Muscle of leg (tissue), 11 donors: ENCODE results near the gene FCRL6. TPM values are rescaled to one million over a fixed set of nuclear protein-coding genes. Genes with fewer than 3 reads are reported as not detected.

Source experiments
- DNase-seq: peaks from one replicate; pipeline ENCODE4 v3.0.0; 2013
- H3K27ac ChIP-seq: one replicate; pipeline ENCODE4 v1.5.1; 2013; ENCODE audit warnings: mild to moderate bottlenecking, low read length, control low read depth
- H3K27me3 ChIP-seq: one replicate; pipeline ENCODE4 v1.6.1; 2013; ENCODE audit warnings: low read length; ENCODE audit not compliant: control insufficient read depth, insufficient read depth
- H3K36me3 ChIP-seq: one replicate; pipeline ENCODE4 v1.6.1; 2013; ENCODE audit warnings: low read length; ENCODE audit not compliant: control insufficient read depth, insufficient read depth
- H3K4me1 ChIP-seq: one replicate; pipeline ENCODE4 v1.6.1; 2013; ENCODE audit warnings: low read length; ENCODE audit not compliant: control insufficient read depth, insufficient read depth
- H3K4me3 ChIP-seq: one replicate; pipeline ENCODE4 v1.5.1; 2013; ENCODE audit warnings: low read length, control low read depth
- H3K9me3 ChIP-seq: replicated peaks from 2 replicates; pipeline ENCODE4 v1.6.1; 2013; ENCODE audit warnings: low read depth, low read length; ENCODE audit not compliant: control insufficient read depth
- WGBS: methylation state at CpG from one replicate; pipeline ENCODE4 v1.1.5; 2013; ENCODE audit warnings: missing lambda C conversion rate; ENCODE audit not compliant: insufficient coverage; 5-methylcytosine and 5-hydroxymethylcytosine counted together
- polyA plus RNA-seq, 8 donors: library from polyadenylated mRNA; unstranded; fragments of 120-200 nt; gene quantifications; one replicate each; pipeline versions ENCODE4 v1.2.1 to v1.2.3, GENCODE V29; 2013; ENCODE audit warnings: inconsistent platforms in 1 of 8, low replicate concordance in 1 of 8; ENCODE audit not compliant: insufficient read length in 8 of 8, insufficient read depth in 1 of 8
- total RNA-seq: library from RNA; stranded (reverse); fragments of 120-200 nt; gene quantifications from one replicate; pipeline ENCODE4 v1.2.4, GENCODE V29; 2013

FCRL6 gene
- total and polyA plus RNA-seq, 9 donors = 0.08 to 0.17 (median 0.11) TPM; not detected in 5

DNA sequence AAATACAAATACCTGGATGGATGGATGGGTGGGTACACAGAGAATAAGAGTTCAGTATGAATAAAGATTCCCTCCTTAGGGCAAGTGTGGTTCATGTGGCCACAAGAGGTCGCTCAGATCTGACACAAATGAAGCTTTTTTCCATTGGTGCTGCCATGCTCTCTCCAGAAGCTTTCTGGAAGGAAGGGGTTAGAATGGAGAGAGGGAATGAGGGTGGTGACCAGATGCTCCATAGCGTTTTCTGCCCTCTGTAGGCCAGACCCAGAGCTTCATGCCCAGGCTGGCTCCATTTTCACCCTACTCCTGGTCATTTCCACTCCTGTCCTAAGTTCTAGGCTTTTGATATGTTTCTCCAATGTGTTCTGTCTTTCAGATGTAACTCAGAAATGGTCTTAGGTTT lies 3.3 kb upstream of the FCRL6 start:
- no peaks in the 10 kb centered on the region for H3K9me3 ChIP-seq
- peaks cover 19% of the 10 kb centered on the region for H3K27me3 ChIP-seq
- no peaks in the 10 kb centered on the region for H3K36me3 ChIP-seq
- H3K27ac ChIP-seq = no peak overlapping the region
- H3K4me3 ChIP-seq = no peak overlapping the region
- peaks cover 3% of the 10 kb centered on the region for H3K4me1 ChIP-seq
- DNase-seq = peak; percentile 81
- 0% methylated on average over 1 of the region's 2 CpGs for WGBS

DNA sequence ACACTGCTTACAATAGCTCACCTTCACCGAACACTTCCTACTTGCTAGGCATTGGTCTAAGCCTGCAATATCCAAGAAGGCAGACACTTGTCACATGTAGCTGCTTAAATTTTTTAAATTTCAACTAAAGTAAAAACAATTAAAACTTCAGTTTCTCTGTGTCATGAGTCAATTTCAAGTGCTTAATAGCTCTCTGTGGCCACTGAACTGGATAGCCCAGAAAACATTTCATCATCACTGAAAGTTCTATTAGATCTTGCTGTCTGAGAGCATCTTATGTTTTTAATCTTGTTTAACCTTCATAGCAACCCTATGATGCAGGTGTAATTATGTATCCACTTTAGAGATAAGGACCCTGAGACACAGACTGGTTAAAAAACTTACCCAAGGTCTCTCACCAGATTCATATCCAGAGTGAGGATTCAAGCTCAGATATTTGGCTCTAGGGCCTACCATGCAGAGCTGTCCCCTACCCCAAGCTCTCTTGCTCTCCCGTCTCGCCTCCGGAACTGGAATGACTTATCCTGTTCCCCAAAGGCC lies 2.6 kb upstream of the FCRL6 start:
- H3K4me1 ChIP-seq = peaks cover 3% of the 10 kb centered on the region
- no peaks in the 10 kb centered on the region for H3K36me3 ChIP-seq
- no peaks in the 10 kb centered on the region for H3K9me3 ChIP-seq
- H3K4me3 ChIP-seq = no peak overlapping the region
- WGBS = 80% methylated on average over 3 of the region's 4 CpGs
- H3K27ac ChIP-seq = no peak overlapping the region
- H3K27me3 ChIP-seq = peaks cover 18% of the 10 kb centered on the region
- no peak for DNase-seq

DNA sequence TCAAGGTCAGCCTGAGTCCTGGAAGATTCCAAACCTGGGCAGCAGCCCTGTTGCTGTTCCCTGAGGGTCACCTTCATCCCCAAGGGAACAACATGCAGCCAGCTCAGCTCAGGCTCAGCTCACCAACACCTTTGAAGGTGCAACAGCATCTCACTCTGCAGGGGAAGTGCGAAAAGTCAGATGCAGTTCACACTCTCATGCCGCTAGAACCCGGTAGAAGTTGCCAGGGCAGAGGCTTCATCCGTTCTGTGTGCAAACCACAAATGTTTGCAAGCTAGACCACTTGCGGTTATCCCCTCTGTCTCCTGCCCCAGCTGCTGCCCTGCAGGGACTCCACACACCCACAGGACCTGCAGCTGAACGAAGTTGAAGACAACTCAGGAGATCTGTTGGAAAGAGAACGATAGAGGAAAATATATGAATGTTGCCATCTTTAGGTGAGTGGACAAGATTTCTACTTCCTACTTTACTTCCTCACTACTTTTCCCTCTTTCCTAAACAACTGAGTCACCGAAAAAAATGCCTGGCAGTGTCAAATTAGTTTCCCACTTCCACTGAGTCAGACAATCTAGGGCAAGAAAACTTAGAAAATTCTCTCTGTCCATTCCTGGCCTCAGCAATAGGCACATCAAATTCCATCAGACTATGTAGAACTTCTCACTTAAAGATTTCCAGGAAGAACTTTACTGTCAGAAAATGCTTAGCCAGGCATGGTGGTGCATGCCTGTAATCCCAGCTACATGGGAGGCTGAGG lies 1.8 kb upstream of the FCRL6 start:
- no peak for DNase-seq
- 86% methylated on average over 2 of the region's 8 CpGs for WGBS

DNA sequence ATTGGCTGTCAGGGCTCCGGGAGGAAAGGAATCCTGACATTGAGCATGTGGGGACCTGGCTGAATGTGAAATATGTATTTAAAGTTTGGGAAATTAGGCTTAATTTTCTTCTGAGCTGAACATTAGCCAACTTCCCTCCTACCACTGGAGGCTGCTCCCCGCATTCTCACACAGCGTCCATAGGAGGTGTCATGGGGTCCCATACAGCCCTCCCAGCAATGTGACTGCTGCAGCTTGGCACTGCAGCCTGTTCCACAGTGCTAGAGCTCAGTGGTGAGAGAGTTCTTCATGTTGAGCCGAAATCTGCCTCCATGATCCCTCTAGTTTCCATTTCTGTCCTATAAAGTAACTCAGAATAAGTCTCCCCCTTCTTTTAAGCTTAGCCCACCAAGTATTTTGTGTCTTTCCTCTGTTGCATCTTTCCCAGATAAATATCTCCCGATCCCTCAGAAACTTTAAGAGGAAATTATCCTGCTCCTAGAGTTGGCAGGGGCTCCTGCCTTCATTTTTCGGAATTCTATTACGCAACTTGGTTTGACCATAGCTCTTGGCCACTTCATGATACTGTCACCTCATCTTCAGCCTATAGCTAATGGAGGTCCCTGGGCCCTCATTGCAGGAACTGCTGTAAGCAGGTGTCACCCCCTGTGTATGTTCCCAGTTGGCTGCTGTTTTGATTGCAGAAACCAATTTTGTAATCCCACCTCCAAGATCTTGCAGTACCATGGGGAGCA lies 2.0 kb downstream of the FCRL6 start:
- H3K4me1 ChIP-seq = peaks cover 3% of the 10 kb centered on the region
- H3K27me3 ChIP-seq = peaks cover 5% of the 10 kb centered on the region
- no peaks in the 10 kb centered on the region for H3K36me3 ChIP-seq
- H3K27ac ChIP-seq = no peak overlapping the region
- no peaks in the 10 kb centered on the region for H3K9me3 ChIP-seq
- H3K4me3 ChIP-seq = no peak overlapping the region
- DNase-seq = no peak
- WGBS = 59% methylated on average over 6 of the region's 7 CpGs

More for the DNA sequence above, 1.8 kb upstream of the FCRL6 start:
- peaks cover 16% of the 10 kb centered on the region for H3K27me3 ChIP-seq
- peaks cover 3% of the 10 kb centered on the region for H3K4me1 ChIP-seq
- no peak overlapping the region for H3K27ac ChIP-seq
- no peaks in the 10 kb centered on the region for H3K9me3 ChIP-seq
- no peak overlapping the region for H3K4me3 ChIP-seq
- H3K36me3 ChIP-seq = no peaks in the 10 kb centered on the region

DNA sequence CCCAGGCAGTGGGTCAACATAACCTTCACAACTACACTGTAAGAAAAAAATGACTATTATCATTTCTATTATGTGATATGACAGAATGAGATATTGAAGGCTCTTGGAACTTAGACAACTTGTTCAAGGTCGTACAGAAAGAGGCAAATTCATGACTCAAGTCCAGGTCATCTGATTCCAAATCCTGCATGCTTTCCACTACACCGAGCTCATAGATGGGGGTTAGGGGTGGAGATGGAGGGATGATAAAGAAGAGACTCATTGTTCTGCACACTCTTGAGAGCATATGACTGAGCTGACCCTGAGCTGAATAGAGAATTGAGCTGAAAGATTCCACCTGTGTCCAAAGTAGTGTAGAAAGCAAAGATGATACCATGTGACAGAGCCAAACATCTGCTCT lies 2.8 kb downstream of the FCRL6 start:
- H3K9me3 ChIP-seq = no peaks in the 10 kb centered on the region
- peaks cover 3% of the 10 kb centered on the region for H3K4me1 ChIP-seq
- WGBS = no CpG with 5 or more reads among the region's 2 CpGs
- peaks cover 5% of the 10 kb centered on the region for H3K27me3 ChIP-seq
- no peak overlapping the region for H3K27ac ChIP-seq
- H3K4me3 ChIP-seq = no peak overlapping the region
- no peak for DNase-seq
- no peaks in the 10 kb centered on the region for H3K36me3 ChIP-seq

DNA sequence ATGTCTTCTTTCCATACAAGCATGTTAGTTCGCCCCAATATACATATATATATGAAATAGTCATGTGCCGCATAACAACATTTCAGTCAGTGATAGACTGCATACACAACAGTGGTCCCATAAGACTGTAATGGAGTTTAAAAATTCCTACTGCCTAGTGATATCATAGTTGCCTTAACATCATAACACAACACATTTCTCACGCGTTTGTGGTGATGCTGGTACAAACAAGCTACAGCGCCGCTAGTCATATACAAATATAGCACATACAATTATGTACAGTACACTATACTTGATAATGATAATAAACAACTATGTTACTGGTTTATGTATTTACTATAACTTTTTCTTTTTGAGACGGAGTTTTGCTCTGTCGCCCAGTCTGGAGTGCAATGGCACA lies 13.8 kb downstream of the FCRL6 start:
- Histone ChIP-seq H3K36me3 (no peaks in the 10 kb centered on the region), H3K4me1 (no peaks in the 10 kb centered on the region), H3K4me3 (no peak overlapping the region), H3K27me3 (peaks cover 3% of the 10 kb centered on the region), H3K9me3 (no peaks in the 10 kb centered on the region), H3K27ac (no peak overlapping the region)
- DNase-seq = no peak
- WGBS = no CpG with 5 or more reads among the region's 8 CpGs

DNA sequence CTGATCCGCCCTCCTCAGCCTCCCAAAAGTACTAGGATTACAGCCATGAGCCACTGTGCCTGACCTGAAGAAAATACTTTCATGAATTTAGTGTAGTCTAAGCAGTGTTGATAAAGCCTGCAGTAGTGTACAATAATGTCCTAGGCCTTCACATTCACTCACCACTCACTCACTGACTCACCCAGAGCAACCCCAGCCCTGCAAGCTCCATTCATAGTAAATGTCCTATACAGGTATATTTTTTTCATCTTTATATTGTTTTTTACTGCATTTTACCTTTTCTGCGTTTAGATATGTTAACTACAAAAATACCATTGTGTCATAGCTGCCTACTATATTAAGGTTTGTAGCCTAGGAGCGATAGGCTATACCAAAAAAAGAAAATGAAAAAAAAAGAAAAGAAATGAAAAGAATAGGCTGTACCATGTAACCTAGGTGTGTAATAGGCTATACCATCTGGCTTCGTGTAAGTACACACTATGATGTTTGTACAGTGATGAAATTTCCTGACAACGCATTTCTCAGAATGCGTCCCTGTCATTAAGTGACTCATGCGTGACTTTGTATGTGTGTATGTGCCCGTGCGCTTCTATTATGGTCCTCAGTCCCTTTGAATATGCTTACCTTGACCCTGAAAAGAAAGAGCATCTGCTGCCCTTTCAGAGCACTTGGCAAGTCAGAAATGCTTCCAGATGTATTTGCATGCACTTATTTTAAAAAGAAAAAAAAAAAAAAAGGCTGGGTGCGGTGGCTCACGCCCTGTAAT lies 15.3 kb downstream of the FCRL6 start:
- WGBS = 89% methylated on average over 4 of the region's 11 CpGs
- Histone ChIP-seq H3K27me3 (peaks cover 8% of the 10 kb centered on the region), H3K4me1 (peaks cover 3% of the 10 kb centered on the region), H3K4me3 (no peak overlapping the region), H3K36me3 (no peaks in the 10 kb centered on the region), H3K27ac (no peak overlapping the region), H3K9me3 (no peaks in the 10 kb centered on the region)
- DNase-seq = no peak

DNA sequence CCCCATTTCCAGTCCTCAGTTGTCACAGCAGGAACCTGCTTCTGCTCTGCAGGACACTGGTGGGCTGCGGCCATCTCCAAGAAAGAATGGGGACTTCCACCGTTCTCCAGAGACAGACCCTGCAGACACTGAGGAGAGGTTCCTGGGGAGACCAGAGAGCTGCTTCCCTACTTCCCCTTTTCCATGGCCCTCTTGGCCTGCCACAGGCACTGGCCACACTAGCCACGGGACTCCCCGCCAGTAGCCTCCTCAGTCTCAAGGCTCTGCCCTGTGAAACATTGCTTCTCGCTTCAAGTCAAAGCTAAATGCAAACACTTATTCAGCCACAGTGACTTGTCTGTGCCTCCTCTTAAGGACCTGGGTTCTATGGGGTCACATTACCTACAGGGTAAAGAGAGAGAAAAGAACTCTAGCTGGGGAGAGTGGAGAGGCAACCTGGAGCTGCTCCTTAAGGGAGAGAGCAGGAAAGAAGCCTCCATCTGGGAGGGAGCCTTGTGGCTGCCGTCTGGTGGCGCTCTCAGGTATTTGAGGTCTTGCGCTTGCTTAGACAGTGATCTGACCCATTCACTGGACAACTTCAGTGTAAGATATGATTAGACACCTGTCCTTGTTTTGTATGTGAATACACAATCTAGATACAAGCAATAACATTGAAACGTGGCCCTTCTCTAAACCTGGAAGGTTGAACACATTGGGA lies 19.2 kb downstream of the FCRL6 start:
- 91% methylated on average over 4 of the region's 9 CpGs for WGBS
- peaks cover 14% of the 10 kb centered on the region for H3K4me1 ChIP-seq
- H3K9me3 ChIP-seq = no peaks in the 10 kb centered on the region
- peak; percentile 57 for DNase-seq
- H3K27ac ChIP-seq = no peak overlapping the region
- no peak overlapping the region for H3K4me3 ChIP-seq
- no peaks in the 10 kb centered on the region for H3K36me3 ChIP-seq
- H3K27me3 ChIP-seq = peaks cover 18% of the 10 kb centered on the region

DNA sequence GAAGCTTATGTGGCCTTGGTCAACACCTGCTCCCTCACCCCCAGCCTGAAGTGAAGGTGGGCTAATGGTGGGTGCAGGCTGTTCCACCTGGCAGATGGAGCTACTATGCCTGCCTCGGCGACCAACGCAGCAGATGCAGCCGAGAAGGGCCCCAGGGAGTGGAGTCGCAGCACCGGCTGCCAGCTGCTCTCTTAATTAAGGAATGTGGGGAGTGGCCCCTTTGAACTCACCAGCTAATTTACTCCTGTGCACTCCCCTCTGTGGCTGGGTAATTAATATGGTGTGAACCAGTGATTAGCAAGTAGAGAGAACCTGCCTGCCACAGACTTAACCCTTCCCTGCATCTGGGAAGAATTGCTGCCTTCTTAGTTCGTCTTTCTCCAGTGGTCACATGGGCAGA lies 21.2 kb downstream of the FCRL6 start:
- H3K4me1 ChIP-seq = peaks cover 17% of the 10 kb centered on the region
- DNase-seq = no peak
- no peaks in the 10 kb centered on the region for H3K9me3 ChIP-seq
- no peak overlapping the region for H3K4me3 ChIP-seq
- peaks cover 18% of the 10 kb centered on the region for H3K27me3 ChIP-seq
- no CpG with 5 or more reads among the region's 7 CpGs for WGBS
- H3K27ac ChIP-seq = no peak overlapping the region
- H3K36me3 ChIP-seq = no peaks in the 10 kb centered on the region
